Activated T-helper 1 cell treated with anti-CD3 and anti-CD28 coated beads, Interleukin-2, amount 50 U/mL, for 16 hours (primary cell): ENCODE measurements around the gene MAP3K21.

Experiments used
- DNase-seq, 2 donors: peaks; one replicate each; pipeline ENCODE4 v3.0.0-alpha.2; 2020; ENCODE audit warnings: low read depth in 1 of 2, low spot score in 1 of 2

MAP3K21 gene

DNA sequence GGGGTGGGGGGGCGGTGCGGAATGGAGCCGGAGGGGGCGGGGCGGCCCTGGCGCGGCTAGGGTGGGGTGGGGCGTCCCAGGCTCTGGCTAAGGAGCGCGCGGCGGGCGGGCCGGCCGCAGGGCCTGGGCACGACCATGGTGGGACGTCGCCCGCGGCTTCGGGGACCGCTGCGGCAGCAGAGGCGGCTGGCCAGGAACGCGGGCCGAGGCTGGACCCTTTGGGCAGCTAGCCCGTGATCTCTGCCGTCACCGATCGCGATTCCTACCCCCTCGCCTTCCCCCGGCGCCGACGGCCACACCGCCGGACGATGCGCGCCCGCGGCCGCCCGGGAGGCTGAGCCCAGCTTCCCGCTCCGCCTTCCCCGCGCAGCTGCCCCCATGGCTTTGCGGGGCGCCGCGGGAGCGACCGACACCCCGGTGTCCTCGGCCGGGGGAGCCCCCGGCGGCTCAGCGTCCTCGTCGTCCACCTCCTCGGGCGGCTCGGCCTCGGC is at the start of gene MAP3K21:
TSS of gene MAP3K21 (plus strand) at position 74 of the 491 bp plus-strand sequence. CDS start at position 379, 305 bp downstream.
- DNase-seq, result no peak

DNA sequence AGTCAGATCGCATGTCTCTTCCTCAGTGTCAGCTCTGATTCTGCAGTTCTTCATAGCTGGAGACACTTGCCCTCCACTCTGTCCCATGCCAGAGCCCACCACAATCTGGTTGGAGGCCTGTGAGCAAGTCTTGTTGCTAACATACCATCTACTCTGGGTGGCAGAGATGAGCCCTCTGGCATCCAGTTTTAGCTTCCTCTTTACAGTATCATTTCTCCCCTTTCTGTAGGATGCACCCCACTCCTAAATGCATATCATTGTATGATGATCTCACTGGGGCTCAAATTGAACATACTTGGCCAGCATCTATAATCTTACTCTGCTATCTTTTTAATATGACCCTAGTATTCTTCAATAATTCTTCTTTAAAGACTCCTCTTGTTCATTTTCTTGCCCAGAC is 48.9 kb upstream of the MAP3K21 start:
- no peak for DNase-seq

- DNase-seq, result no peak
Observed at GRCh38 chr1:233279971-233280370, 47.6 kb upstream of the MAP3K21 start.

DNA sequence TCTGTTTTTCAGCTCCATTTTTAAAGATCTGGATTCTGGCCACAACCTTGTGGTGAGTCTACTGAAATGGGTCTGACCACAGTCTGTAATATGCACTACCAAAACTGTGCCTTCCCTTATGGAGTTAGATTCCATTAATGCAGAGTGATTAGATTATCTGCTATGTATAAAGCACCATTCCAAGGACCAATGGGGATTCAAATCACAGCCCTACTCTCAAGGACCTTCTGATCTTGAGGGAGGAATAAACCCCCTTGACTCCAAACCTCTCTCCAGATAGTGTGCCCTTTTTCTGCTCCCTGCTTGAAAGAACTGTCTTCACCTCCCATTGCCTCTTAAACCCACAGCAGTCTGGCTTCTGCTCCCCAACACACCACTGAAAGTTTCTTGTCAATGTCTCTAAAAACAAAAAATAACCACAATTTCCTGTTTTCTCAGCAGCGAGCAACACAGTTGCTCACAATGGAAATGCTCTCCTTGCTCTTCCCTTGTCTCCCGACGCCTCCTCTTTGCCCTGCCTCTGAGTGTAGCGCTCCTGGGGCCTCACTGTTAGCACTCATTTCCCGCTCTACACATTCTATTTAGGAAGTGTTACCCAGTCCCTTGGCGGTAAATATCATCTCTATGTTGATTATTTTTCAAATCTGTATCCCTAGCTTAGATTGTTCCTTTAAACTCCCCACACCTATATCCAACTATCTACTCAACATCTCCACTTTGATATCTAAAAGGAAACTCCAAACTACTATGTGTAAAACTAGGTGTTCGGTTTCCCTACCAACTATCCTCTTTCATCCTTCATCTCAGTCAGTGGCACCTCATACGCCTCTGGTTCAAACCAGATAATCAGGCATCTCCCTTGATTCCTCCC is 45.6 kb upstream of the MAP3K21 start:
- DNase-seq, result no peak

- DNase-seq, result no peak
Observed at GRCh38 chr1:233282582-233282886, 45.0 kb upstream of the MAP3K21 start.

DNA sequence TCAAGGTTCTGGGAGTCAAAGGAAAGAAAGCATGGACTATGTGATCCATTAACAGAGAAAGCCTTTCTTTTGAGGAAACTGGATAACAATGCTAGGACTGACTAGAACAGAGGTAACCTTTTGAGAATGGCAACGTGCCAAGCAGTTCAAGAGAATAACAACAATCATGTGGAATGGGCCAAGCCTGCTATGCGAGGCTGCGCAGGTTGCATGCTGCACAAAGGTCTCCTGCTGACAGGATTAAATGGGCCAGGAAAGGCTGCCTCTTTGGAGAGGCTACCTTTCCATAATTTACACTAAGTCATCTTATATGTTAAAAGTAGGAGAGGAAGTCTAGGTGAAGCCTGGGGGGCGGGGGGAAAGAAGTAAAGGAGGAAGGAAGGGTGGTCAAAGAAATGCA is 37.8 kb upstream of the MAP3K21 start:
- no peak for DNase-seq

DNA sequence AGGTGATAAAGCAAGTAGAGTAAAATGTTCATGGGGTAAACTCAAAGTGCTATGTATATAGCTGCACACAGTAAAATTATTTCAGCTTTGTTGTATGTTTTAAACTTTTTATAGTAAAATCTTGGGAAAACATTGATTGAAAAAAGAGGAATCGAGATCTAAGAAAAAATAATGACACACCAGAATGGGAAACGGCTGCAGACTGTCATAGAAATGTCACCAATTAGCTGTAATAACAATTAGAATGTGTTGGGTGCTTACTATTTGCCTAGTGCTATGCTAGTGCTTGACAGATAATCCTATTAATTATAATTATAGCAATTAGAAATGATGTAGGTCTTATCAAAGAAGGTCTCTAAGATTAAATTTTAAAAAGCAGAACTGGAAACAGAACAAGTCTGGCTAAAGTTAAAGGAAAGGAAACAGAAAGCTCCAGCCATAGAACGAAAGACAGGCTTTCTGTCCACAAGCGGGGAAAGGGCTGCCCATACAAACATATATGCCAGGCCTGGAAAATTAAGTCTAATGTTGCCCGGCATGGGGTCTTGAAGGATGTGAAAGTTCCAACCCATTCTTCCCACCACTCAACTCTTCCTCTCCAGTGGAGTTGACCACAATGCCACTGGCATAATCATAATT is 37.0 kb upstream of the MAP3K21 start:
- DNase-seq, result no peak

DNA sequence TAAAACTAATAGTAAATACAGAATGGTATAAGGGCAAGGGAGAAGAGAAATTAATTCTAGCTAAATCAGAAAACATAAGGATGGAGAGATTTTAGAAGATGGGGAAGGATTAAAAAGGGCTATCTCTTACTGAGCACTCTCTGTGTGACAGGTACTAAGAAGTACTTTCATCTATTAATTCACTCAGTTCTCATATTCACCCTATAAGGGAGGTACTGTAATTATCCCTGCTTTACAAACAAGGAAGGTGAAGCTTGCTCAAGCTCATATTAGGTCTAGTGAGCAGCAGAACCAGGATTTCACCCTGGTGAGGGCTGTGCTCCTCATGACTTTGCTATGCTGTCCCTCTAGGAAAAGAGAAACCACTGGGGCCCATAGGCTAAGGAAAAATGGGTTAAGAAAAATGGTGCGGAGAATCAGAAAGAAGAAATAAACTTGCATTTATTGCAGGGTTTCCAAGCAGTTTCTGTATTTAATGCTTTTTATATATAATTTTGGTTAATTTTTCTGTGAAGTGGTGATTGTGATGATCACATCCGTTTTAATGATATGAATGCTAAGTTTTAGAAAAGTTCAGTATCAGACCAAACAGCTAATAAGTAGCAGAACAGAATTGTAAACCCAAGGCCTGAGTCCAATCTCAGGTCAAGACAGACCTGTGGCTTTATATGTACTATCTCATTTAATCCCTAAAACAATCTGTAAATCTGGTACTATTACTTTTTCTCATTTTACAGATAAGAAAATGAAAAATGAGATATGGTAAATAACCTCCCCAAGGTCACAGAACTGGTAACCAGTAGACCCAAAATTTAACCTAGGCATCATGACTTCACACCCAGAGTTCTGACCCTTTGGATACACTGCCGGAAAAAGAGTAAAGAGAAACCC is 33.7 kb upstream of the MAP3K21 start:
- no peak for DNase-seq

DNA sequence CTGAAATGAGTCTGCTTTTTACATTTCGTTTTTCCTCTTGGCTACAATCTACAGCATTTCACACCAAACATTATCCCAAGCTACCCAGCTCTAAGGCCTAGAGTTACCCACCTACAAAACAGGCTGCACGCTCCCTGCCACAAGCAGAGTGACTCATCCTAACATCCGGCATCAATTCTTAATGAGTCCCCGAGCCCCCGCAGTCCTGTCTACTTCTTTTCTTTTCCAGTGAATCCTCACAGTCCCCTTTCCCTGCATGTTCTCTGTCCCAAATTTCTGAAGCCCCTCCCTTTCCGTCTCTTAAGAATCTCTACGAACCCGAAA is 32.6 kb upstream of the MAP3K21 start:
- peak; percentile 12 to 24 for DNase-seq

DNA sequence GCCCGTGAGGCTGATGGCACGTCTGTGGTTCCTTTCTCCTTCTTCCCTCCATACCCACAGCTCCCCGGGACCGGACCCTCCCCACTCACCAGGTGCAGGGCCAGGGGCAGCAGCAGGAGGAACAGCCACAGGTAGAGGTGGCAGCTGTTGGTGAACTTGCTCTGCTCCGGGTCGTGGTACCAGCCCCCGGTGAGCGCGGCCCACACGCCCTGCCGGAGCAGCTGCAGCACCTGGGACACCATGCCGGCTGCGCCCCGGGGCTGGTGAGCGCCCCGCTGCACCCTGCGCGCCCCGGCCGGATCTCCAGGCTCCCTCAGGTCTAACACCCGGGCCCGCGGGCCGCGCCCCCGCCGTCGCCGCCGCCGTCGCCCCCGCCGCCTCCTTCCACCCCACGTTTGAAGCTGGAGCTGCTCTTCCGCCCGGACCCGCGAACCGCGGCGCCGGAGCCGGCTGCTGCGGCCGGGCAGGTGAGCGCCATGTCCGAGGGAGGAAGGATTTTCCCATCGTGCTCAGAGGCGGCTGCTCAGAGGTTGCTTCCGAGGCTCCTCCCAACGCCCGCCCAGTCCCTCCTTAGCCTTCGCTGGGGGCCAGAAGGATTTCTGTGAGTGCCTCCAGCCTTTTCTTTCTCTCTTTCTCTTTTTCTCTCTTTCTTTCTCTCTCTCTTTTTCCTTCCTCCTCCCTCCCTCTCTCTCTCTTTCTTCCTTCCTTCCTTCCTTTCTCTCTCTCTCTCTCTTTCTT is 32.1 kb upstream of the MAP3K21 start, which contains the start of gene PCNX2:
TSS of gene PCNX2 (minus strand) at position 489 of the 738 bp plus-strand sequence. CDS start at position 242, 247 bp downstream.
- peak; percentile 44 to 47 for DNase-seq

DNA sequence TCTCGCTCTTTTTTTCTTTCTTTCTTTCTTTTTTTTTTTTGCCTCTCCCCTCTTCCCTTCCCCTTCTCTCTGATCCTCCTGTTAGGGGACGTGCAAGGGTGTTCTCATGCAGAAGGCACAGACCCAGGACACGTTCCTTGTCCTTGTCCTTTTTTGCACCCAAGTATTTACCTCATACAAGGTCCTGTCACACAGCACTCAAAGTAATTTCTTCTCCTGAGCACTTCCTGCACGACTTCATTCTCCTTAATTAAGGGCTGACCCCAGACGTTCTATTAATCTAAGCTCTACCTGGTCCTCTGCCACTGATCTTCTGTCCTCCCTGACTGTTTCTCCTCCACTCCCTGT is 31.6 kb upstream of the MAP3K21 start:
- no peak for DNase-seq

GRCh38 chr1:233299450-233299849 is 28.1 kb upstream of the MAP3K21 start:
- DNase-seq, result no peak

- DNase-seq, result no peak
Observed at GRCh38 chr1:233300326-233300725, 27.2 kb upstream of the MAP3K21 start.

DNA sequence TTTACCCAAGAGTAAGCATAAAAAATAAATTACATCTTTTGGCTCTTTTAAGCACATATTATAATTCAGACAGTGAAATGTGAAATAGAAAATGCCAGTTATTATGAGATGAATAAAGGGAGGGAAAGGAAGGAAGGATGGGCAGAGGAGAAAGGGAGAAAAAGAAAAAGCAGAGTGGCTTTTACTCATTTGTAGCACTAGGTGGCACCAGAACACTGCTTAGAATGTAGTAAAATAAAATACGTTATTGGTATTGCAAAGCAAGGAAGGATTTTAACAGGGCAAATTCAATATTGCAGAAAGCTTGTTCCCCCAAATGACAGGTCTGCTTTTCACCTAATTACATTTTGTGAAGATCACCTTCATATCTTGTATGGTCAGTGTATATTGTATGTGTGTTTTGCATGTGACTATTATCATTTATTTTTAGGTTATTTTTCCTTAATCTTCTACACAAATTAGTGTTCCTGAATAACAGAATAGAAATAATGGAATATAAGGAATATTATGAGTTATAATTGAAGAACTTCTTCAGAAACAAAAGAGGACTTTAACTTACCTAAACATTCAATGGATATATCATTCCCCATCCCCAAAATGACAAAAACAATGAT is 22.9 kb upstream of the MAP3K21 start:
- no peak for DNase-seq

DNA sequence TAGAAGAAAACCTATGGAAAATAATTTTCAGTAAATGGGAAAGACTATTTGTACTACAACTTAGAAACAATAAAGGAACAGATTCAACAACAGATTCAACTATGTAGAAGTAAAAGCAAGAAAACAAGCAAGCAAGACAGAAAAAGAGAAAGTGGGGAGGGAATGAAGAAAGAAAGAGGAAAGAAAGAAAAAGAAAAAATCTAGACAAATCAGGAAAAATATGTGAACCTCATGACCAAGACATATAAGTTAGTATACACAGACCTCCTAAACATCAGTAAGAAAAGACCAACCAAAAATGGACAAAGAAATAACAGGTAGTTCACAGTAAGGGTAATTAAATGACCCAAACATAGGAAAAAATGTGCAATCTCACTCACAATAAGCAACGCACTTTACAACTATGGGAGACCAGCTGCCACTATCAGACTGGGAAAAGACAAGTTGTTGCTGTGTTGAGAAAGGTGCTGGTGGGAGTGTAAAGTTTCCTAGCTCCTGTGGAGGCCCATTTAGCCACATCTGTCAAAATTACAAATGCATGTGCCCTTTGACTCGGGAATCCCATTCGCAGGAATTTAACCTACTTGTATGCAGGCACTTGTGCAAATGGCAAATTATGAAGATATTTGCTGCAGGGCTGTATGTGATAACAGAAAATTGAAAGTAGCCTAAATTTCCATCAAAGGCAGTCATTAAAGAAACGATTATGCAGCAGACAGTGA is 13.9 kb upstream of the MAP3K21 start:
- no peak for DNase-seq

- DNase-seq, result no peak
Observed at GRCh38 chr1:233315718-233316301, 11.7 kb upstream of the MAP3K21 start.

GRCh38 chr1:233316473-233316872 is 11.1 kb upstream of the MAP3K21 start:
- DNase-seq, result no peak

- DNase-seq, result no peak
Observed at GRCh38 chr1:233319272-233319671, 8.3 kb upstream of the MAP3K21 start.

DNA sequence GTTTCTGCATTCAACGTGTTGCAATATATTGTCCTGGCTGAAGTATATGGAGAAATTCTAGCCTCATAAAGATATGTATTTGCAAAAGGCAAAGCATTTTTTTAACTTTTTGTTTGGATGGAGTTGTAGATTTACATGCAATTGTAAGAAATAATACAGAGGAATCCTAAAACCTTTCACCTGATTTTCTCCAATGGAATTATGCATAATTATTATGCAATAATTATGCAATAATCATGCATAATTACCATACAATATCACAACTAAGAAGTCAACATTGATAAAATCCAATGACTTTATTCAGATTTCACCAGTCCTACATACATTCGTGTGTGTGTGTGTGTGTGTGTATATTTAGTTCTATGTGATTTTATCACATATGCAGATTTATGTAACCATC is 7.5 kb upstream of the MAP3K21 start:
- no peak for DNase-seq

DNA sequence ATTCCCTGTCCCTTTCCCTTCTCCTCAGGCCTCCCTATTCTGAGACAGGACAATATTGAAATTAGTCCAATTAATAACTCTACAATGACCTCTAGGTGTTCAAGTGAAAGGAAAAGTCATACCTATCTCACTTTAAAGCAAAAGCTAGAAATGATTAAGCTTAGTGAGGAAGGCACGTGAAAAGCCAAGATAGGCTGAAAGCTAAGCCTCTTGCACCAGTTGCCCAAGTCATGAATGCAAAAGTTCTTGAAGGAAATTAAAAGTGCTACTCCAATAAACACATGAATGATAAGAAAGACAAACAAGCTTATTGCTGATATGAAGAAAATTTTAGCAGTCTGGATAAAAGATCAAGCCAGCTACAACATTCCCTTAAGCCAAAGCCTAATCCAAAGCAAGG is 3.8 kb upstream of the MAP3K21 start:
- DNase-seq, result no peak
